ENCODE measurements around the gene PLD6. TPM values are rescaled to one million over a fixed set of nuclear protein-coding genes. Genes with fewer than 3 reads are reported as not detected.

The PLD6 gene
- total RNA-seq, 1 donor from 2014 or later = 0.92 TPM

GRCh38 chr17:17226451-17227265, 20.5 kb upstream of the PLD6 start:
- DNase-seq (ENCODE audit: low read depth) = no peak
- TF ChIP-seq, protein P1, sequence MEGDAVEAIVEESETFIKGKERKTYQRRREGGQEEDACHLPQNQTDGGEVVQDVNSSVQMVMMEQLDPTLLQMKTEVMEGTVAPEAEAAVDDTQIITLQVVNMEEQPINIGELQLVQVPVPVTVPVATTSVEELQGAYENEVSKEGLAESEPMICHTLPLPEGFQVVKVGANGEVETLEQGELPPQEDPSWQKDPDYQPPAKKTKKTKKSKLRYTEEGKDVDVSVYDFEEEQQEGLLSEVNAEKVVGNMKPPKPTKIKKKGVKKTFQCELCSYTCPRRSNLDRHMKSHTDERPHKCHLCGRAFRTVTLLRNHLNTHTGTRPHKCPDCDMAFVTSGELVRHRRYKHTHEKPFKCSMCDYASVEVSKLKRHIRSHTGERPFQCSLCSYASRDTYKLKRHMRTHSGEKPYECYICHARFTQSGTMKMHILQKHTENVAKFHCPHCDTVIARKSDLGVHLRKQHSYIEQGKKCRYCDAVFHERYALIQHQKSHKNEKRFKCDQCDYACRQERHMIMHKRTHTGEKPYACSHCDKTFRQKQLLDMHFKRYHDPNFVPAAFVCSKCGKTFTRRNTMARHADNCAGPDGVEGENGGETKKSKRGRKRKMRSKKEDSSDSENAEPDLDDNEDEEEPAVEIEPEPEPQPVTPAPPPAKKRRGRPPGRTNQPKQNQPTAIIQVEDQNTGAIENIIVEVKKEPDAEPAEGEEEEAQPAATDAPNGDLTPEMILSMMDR (conservative IDR thresholded peaks at IDR 0.05; ENCODE audit: low read depth, low read length) = no peak
- H3K4me3 ChIP-seq (ENCODE audit: low read depth, low read length) = no peak overlapping the region

- H3K4me3 ChIP-seq (ENCODE audit: low read depth, low read length) = no peak overlapping the region
- DNase-seq (ENCODE audit: low read depth) = no peak
- TF ChIP-seq, protein P1 (conservative IDR thresholded peaks at IDR 0.05; ENCODE audit: low read depth, low read length) = no peak
These were observed 19.8 kb upstream of the PLD6 start for GRCh38 chr17:17225901-17226300.

DNA sequence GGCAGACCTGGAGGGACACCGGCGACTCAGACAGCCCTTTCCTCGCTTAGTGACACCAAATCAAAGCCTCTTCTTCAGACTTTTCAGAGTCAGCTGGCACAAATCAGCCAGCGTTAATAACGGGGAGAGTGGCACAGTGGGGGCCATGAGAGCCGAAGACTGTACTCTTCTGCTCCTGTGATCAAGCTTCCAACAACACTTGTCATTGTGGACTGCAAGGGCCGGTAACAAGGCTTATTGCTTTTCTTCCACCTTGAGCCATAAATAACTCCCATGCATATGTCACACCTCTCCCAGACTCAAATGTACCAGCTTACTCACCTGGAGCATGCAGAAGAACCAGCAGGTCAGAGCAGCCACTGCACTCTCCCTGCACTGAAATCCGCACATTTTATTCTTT, 18.0 kb upstream of the PLD6 start:
- no peak overlapping the region for H3K4me3 ChIP-seq (ENCODE audit: low read depth, low read length)
- DNase-seq (ENCODE audit: low read depth) = no peak
- TF ChIP-seq, protein P1 (conservative IDR thresholded peaks at IDR 0.05; ENCODE audit: low read depth, low read length) = no peak

DNA sequence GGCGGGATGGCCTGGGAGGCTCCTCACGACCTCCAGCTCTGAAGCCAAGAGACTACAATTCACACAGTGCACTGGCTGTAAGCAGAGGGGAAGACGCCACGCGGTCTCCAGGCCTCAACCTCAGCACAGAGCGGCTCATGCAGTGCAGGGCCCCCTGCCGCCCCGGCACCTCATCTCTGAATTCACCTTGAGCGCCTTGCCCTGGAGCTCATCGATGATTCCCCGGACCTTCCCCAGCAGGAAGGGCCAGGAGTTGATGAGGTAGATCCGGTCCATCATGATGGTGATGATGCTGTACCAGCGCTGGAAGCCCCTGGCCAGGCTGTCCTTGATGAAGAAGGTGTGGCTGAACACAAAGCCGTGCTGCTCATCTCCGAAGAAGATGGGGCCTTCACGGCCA, 17.6 kb upstream of the PLD6 start:
- H3K4me3 ChIP-seq (ENCODE audit: low read depth, low read length) = no peak overlapping the region
- TF ChIP-seq, protein P1 (conservative IDR thresholded peaks at IDR 0.05; ENCODE audit: low read depth, low read length) = no peak
- DNase-seq (ENCODE audit: low read depth) = no peak

DNA sequence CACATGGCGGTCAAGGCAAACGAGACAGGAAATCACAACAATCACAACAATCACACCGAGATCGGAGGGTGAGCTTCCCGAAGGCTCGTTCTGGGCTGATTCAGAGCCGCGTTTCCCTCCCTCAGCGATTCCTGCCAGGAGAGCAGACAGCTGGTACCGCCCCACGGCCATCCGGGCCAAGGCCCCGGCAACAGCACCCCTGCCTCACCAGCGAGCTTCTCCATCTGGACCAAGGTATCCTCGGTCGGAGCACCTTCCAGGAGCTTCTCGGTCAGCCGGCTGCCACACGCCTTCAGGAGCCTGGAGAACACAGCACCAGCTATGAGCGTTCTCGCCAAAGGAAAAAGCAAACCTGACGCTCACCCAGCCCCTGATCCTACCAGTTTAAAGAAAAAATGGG, 15.2 kb upstream of the PLD6 start:
- TF ChIP-seq, protein P1 (conservative IDR thresholded peaks at IDR 0.05; ENCODE audit: low read depth, low read length) = no peak
- no peak for DNase-seq (ENCODE audit: low read depth)

DNA sequence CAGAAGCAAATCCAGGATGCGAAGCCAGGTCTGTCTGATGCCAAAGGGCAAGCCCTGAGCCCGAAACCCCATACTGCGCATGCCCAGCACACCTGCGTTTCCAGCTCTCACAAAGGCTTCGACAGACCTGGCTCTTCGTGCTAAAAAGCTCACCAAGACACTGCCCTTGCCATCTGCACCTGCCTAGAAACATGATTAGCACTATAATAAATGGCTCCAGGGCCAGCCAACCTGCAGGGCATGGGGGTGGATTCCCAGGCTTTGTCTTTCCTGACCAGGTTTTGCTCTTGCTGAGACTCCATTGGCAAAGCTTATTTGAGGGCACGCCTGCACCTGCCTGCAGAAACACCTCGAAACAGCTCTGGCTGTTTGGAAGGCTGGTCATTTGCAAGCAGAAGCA, 14.4 kb upstream of the PLD6 start:
- DNase-seq (ENCODE audit: low read depth) = no peak
- TF ChIP-seq, protein P1 (conservative IDR thresholded peaks at IDR 0.05; ENCODE audit: low read depth, low read length) = no peak
- H3K4me3 ChIP-seq (ENCODE audit: low read depth, low read length) = no peak overlapping the region

More for the DNA sequence above, 15.2 kb upstream of the PLD6 start:
- H3K4me3 ChIP-seq (ENCODE audit: low read depth, low read length) = no peak overlapping the region

GRCh38 chr17:17217995-17218394, 11.9 kb upstream of the PLD6 start:
- H3K4me3 ChIP-seq (ENCODE audit: low read depth, low read length) = no peak overlapping the region
- no peak for DNase-seq (ENCODE audit: low read depth)
- TF ChIP-seq, protein P1 (conservative IDR thresholded peaks at IDR 0.05; ENCODE audit: low read depth, low read length) = no peak
